Upper lobe of left lung (tissue), 6 donors: Measurements from ENCODE around the gene TEX44. TPM values are rescaled to one million over a fixed set of nuclear protein-coding genes. Genes with fewer than 3 reads are reported as not detected.

Experiments used
- ATAC-seq, 2 donors: fragments of 200-7000 bp; cut with Tn5 transposase; one replicate each; pipeline ENCODE4 v1.9.1; 2022; ENCODE audit warnings: mild to moderate bottlenecking in 2 of 2, moderate library complexity in 2 of 2; ENCODE audit not compliant: low FRiP score in 2 of 2
- DNase-seq, 2 donors: peaks; one replicate each; pipeline ENCODE4 v3.0.0-alpha.2; 2019 to 2020
- H3K27ac ChIP-seq, 4 donors: fragments of 200-600 bp; sonication (generic); one replicate each; pipeline ENCODE4 v1.5.1; 2016 to 2019
- H3K27me3 ChIP-seq, 4 donors: fragments of 200-600 bp; sonication (generic); one replicate each; pipeline ENCODE4 v1.5.1; 2017 to 2019
- H3K36me3 ChIP-seq, 4 donors: fragments of 200-600 bp; sonication (generic); one replicate each; pipeline ENCODE4 v1.5.1; 2016 to 2019
- H3K4me1 ChIP-seq, 4 donors: fragments of 200-600 bp; sonication (generic); one replicate each; pipeline ENCODE4 v1.5.1; 2018 to 2019
- H3K4me3 ChIP-seq, 4 donors: fragments of 200-600 bp; sonication (generic); one replicate each; pipeline ENCODE4 v1.5.1; 2017 to 2019; ENCODE audit warnings: mild to moderate bottlenecking in 2 of 4, moderate library complexity in 1 of 4
- H3K9me3 ChIP-seq, 4 donors: fragments of 200-600 bp; sonication (generic); one replicate each; pipeline ENCODE4 v1.5.1; 2018 to 2019
- CTCF ChIP-seq, 6 experiments: fragments of 450-650 bp in 4 of 6; fragments of 200-600 bp in 2 of 6; sonication (generic) in 2 of 6; IDR thresholded peaks; one replicate each; pipeline ENCODE4 v1.5.1; 2016 to 2019; ENCODE audit warnings: antibody characterized with exemption in 6 of 6
- EP300 ChIP-seq, 4 donors: sonication (generic); formaldehyde crosslinking; IDR thresholded peaks; one replicate each; pipeline ENCODE4 v1.5.1; 2017; ENCODE audit warnings: antibody characterized with exemption in 4 of 4, control low read depth in 2 of 4
- POLR2A ChIP-seq, 4 donors: fragments of 450-650 bp; IDR thresholded peaks; one replicate each; pipeline ENCODE4 v1.5.1; 2016 to 2017; ENCODE audit warnings: antibody characterized with exemption in 4 of 4, mild to moderate bottlenecking in 2 of 4
- POLR2AphosphoS5 ChIP-seq, 2 donors: sonication (generic); formaldehyde crosslinking; IDR thresholded peaks; one replicate each; pipeline ENCODE4 v1.5.1; 2017; ENCODE audit warnings: antibody characterized with exemption in 2 of 2
- WGBS, 2 donors: methylation state at CpG; one replicate each; pipeline ENCODE4 v1.1.5; 2017 to 2018; 5-methylcytosine and 5-hydroxymethylcytosine counted together
- total RNA-seq, 6 donors: library from RNA; depleted of rRNA in 4 of 6; stranded (reverse); fragments of >200 nt in 4 of 6; gene quantifications; one replicate each; pipeline versions ENCODE4 v1.1.0 to v1.2.1, GENCODE V29; 2016 to 2021
- donor health status: DM: no; HTN: no; CAD: no; lungs with moderate emphysema.
- donor health status: DM: no; HTN: yes; CAD: no; lungs with severe emphysema.

TEX44 gene
- total RNA-seq, 6 donors from 2014 or later: not detected

GRCh38 chr2:231632559-231633142 lies 40.0 kb downstream of the TEX44 start:
- no peak for DNase-seq
- no peaks in the 10 kb centered on the region for H3K27me3 ChIP-seq
- no peaks in the 10 kb centered on the region for H3K9me3 ChIP-seq
- no peak overlapping the region for H3K4me3 ChIP-seq
- H3K4me1 ChIP-seq: peaks cover 0 to 2% (median 0%) of the 10 kb centered on the region in 4 donors
- TF ChIP-seq POLR2A (IDR thresholded peaks at IDR 0.05) (no peak), EP300 (IDR thresholded peaks at IDR 0.05) (no peak), POLR2AphosphoS5 (IDR thresholded peaks at IDR 0.05) (no peak), CTCF (IDR thresholded peaks at IDR 0.05) (no peak)
- no peak for ATAC-seq
- no peak overlapping the region for H3K27ac ChIP-seq
- WGBS, 2 donors: 74 to 81% methylated on average over 14 of the region's 14 CpGs
- H3K36me3 ChIP-seq: no peaks in the 10 kb centered on the region

GRCh38 chr2:231633241-231633976 lies 40.7 kb downstream of the TEX44 start:
- no peaks in the 10 kb centered on the region for H3K36me3 ChIP-seq
- no peak overlapping the region for H3K27ac ChIP-seq
- no peaks in the 10 kb centered on the region for H3K9me3 ChIP-seq
- no peaks in the 10 kb centered on the region for H3K27me3 ChIP-seq
- no peaks in the 10 kb centered on the region for H3K4me1 ChIP-seq
- no peak overlapping the region for H3K4me3 ChIP-seq
- ATAC-seq (peak in 1 of 2 donors; percentile 42), DNase-seq (no peak)
- no peak for TF ChIP-seq EP300 (IDR thresholded peaks at IDR 0.05)
- TF ChIP-seq POLR2AphosphoS5 (IDR thresholded peaks at IDR 0.05): no peak
- no peak for TF ChIP-seq CTCF (IDR thresholded peaks at IDR 0.05)
- no peak for TF ChIP-seq POLR2A (IDR thresholded peaks at IDR 0.05)
- 83 to 88% methylated on average over 13 of the region's 13 CpGs for WGBS, 2 donors

GRCh38 chr2:231634412-231634811 lies 41.7 kb downstream of the TEX44 start:
- Histone ChIP-seq H3K4me3 (no peak overlapping the region), H3K4me1 (no peaks in the 10 kb centered on the region), H3K27ac (no peak overlapping the region), H3K9me3 (no peaks in the 10 kb centered on the region), H3K36me3 (no peaks in the 10 kb centered on the region), H3K27me3 (no peaks in the 10 kb centered on the region)
- TF ChIP-seq POLR2AphosphoS5 (IDR thresholded peaks at IDR 0.05): no peak
- no peak for TF ChIP-seq EP300 (IDR thresholded peaks at IDR 0.05)
- TF ChIP-seq POLR2A (IDR thresholded peaks at IDR 0.05): no peak
- TF ChIP-seq CTCF (IDR thresholded peaks at IDR 0.05): no peak
- no peak for ATAC-seq
- 85 to 93% methylated on average over 2 of the region's 2 CpGs for WGBS, 2 donors
- DNase-seq: no peak

GRCh38 chr2:231634951-231635875 lies 42.5 kb downstream of the TEX44 start:
- Histone ChIP-seq H3K9me3 (no peaks in the 10 kb centered on the region), H3K27ac (peak overlapping the region in 1 of 4 donors; percentile 42), H3K27me3 (no peaks in the 10 kb centered on the region), H3K36me3 (no peaks in the 10 kb centered on the region), H3K4me3 (no peak overlapping the region), H3K4me1 (peaks cover 0 to 5% (median 2%) of the 10 kb centered on the region in 4 donors)
- ATAC-seq (no peak), DNase-seq (no peak)
- TF ChIP-seq POLR2AphosphoS5 (IDR thresholded peaks at IDR 0.05) (no peak), EP300 (IDR thresholded peaks at IDR 0.05) (no peak), CTCF (IDR thresholded peaks at IDR 0.05) (no peak), POLR2A (IDR thresholded peaks at IDR 0.05) (no peak)
- WGBS, 2 donors: 84 to 93% methylated on average over 7 to 8 of the region's 8 CpGs
